GM19023 (cell line): Measurements from ENCODE around the gene R3HDM2.
"Not testable (repeated sequence)": the region's sequence is repeated elsewhere in the genome, so short reads cannot be mapped to it uniquely, and the experiment has no call there.

Experiments used
- ATAC-seq: cut with Tn5 transposase; IDR thresholded peaks from one replicate; pipeline ENCODE4 v1.9.1; 2021; ENCODE audit warnings: mild to moderate bottlenecking, moderate library complexity; ENCODE audit not compliant: unreplicated experiment

R3HDM2 gene

DNA sequence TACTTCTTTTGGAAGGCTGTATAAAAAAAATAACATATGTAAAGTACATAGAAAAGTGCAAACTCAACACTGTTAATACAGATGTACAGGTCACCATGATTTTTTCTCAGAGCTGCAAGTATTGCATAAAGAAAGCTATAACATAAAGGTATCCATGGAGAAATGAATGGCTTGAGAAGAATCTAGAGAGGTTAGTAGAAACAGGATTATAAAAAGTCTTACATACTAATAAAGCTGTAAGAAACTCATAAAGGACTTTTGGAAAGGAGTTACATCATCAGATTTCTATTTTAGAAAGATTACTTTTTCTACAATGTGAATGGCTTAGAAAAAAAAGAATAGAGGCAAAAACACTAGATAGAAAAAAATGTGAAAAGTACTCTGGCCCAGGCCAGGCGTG is 46.4 kb downstream of the R3HDM2 start:
- ATAC-seq, result no peak

GRCh38 chr12:57381693-57382220 is 49.1 kb downstream of the R3HDM2 start:
- ATAC-seq, result no peak

GRCh38 chr12:57380300-57380699 is 50.5 kb downstream of the R3HDM2 start:
- ATAC-seq, result no peak

DNA sequence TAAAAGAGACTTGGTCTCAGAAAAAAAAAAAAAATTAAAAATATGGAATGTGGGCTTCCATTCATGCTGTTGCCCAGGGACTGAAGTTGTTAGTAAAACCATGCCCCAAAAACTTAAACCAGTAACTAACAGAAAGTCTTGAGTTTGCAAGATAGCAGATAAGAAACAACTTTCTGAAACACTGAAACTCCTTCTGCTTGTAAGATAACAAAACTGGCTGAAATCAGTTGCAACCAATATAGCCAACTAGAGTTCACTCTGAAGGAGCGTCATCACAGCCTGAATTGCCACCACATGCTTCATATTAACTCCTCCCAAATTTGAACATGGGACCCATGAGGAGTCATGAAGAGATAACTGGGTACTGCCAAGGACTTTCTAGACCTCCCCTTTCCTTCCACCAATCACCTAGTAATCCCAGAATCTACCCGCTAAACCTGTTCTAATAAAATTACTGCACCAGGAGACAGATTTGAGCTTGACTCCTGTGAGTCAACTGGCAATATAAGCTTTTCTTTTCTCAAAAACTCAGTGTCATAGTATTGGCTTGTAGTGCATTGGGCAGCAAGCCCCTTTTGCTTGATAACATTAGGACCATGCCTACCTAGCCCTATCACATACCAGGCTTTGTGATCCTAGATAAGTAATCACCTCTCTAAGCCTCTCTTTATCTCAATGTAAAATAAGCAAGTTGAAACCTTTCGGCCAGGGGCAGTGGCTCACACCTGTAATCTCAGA is 53.6 kb downstream of the R3HDM2 start:
- no peak for ATAC-seq

- no peak for ATAC-seq
Observed at GRCh38 chr12:57372233-57372632, 58.6 kb downstream of the R3HDM2 start.

- ATAC-seq, result no peak
Observed at GRCh38 chr12:57370696-57371095, 60.1 kb downstream of the R3HDM2 start.

GRCh38 chr12:57370072-57370471 is 60.8 kb downstream of the R3HDM2 start:
- ATAC-seq, result no peak

GRCh38 chr12:57369202-57369601 is 61.6 kb downstream of the R3HDM2 start:
- ATAC-seq, result no peak

DNA sequence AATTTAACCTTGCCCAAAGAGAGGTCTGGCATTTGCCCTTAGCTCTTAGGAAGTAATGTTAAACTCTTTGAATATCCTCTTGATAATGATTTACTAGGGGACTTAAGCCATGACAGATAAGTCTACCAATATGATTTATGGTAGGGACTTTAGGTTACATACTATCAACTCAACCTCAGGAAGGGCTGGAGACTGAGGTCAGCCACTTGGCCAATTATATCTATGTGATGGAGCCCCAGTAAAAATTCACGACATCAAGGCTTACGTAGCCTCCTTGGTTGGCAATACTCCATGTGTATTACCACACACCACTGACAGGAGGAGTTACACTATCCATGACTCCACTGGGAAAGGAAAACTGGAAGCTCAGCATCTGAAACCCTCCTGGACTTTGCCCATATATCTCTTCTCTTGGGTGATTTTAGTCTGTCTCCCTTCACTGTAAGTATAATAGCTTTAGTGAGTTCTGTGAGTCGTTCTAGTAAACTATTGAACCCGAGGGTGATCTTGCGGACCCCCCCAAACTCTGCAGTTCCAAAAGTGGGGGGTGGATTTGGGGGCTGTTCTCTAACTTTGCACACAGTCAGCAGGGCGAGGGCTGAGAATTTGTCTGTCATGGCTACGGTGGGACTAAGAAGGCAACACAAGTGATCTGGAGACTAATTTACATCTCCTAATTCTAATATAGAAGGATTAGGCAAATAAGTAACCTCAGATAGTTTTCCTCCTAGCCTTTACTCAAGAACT is 62.3 kb downstream of the R3HDM2 start:
- no peak for ATAC-seq

- ATAC-seq, result no peak
Observed at GRCh38 chr12:57367121-57367520, 63.7 kb downstream of the R3HDM2 start.

- ATAC-seq, result no peak
Observed at GRCh38 chr12:57366315-57366714, 64.5 kb downstream of the R3HDM2 start.

GRCh38 chr12:57364156-57364555 is 66.7 kb downstream of the R3HDM2 start:
- not testable (repeated sequence) for ATAC-seq

- ATAC-seq, result no peak
Observed at GRCh38 chr12:57360468-57360867, 70.4 kb downstream of the R3HDM2 start.

DNA sequence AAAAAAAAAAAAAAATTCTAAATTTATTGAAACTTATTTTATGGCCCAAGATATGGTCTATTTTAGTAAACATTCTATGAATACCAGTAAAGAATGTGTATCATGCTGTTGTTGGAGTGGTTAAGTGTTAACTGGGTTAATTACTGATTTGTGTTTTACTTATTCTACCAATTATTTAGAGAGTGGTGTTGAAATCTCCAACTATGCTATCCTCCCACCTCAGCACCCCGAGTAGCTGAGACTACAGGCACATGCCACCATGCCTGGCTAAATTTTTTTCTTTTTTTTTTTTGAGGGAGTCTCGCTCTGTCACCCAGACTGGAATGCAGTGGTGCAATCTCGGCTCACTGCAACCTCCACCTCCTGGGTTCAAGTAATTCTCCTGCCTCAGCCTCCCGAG is 72.2 kb downstream of the R3HDM2 start:
- no peak for ATAC-seq

GRCh38 chr12:57355734-57356133 is 75.1 kb downstream of the R3HDM2 start:
- no peak for ATAC-seq

- no peak for ATAC-seq
Observed at GRCh38 chr12:57352166-57352565, 78.7 kb downstream of the R3HDM2 start.

DNA sequence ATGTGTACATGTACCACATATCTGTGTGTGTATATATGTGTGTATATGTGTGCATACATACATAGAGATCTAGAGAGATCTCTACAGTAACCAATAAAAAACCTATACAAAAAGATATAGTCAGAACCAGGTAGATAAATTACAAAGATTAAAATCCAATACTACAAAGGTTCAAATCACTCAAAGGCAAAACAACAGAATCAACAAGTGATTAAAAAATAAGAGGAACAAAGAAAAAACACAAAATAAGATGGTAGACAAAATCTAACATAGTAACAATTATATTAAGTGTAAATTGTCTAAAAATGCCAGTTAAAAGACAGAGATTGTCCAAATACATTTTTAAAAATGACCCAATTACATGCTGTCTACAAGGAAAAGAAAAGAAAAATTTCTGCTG is 83.6 kb downstream of the R3HDM2 start:
- no peak for ATAC-seq

DNA sequence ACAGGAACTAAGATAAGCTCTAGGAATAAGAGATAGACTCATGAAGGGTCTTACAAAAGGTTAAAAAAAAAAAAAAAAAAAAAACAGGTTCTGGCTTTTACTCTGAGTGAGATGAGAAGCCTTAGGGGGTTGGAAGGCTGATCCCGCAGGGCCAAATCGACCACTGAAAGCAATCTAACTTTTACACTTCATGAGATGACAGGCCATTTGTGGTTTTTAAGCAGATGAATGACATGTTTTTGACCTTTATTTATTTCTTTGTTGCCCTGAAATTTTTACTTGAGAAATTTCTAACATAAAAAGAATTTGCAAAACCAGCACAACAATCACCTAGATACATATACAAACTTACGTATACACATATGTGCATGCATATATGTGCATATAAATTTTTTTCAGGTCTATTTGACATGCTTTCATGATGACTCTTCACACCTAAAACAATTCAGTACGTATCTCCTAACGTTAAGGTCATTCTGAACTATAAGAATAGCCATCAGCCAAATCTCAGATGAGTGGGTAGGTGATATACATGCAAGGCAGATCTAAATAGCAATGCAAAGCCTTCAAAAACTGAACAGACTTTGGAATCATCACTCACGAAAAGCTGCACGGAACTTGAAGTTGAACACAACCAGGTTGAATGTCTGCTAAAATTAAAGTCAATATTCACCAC is 87.0 kb downstream of the R3HDM2 start:
- no peak for ATAC-seq

GRCh38 chr12:57342207-57342691 is 88.6 kb downstream of the R3HDM2 start:
- no peak for ATAC-seq

DNA sequence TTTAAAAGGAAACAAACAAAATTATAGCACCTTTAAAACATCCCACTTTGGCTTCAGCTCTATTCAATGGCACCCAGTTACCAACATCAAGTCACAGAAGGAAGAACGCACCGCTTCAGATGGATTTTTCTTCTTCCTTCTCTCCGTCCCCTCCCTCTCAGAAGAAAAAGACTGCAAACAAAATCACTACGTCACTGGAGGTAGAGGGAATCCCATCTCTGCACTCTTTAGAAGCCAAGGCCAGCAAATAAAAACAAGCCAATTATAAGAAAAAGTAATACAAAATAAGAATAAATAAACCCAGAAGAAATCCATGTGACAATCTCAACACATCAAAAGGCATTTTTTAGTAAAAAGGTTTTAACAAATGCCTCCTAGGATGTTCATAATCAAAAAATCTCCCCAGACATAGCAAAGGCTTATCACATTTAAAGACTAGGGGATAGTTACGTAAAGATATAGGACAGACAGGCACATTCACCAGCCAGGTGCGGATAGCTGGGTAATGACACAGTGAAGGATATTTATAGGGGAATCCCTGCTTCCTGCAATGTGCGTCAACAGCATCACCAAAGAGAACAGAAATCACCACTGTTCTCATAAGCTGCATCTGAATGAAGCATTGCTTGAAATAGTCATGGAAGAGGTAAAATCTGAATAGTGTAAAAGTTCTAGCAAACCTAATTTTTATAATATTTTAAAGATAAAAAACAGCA is 89.4 kb downstream of the R3HDM2 start:
- no peak for ATAC-seq

DNA sequence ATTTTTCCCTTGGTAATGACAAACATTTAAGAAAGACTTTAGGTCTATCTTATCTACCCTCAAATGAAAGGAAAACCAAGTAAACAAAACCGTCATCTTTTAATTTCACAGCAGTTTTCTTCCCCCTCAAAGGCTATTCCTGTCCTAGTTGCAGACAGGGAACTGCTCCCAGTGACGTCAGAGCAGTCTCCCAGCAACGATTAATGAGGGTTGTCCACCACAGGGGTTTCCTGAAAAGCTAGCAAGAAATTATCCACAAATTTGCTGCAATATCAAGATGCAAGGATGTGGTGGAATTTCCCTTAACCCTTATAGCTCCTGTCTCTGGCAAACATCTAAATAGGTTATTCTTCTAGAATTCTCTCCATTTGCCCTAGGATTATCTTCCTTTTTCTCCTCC is 90.7 kb downstream of the R3HDM2 start:
- no peak for ATAC-seq
